HG03159 (cell line): ENCODE measurements around the gene SLC9A9.

Experiments used
- ATAC-seq: cut with Tn5 transposase; IDR thresholded peaks from one replicate; pipeline ENCODE4 v1.9.1; 2021; ENCODE audit warnings: mild to moderate bottlenecking, moderate library complexity; ENCODE audit not compliant: unreplicated experiment

The SLC9A9 gene

DNA sequence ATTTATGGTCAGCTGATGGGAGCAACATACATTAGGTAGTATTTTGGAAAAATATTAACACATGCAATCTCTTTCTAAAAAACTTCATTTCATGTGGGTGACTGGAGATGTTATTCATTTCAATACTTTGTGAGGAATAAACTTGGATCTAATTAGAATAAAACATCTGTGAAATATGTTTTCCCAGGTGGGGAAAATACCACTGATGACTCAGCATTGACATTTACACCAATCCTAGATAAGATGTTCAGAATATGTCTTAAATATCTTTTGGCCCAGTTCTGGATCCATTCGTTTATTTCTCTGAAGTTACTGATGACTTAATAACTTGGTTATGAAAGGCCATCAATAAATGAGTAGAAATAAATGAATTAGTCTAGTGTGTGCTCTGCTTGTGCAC, 481.1 kb downstream of the SLC9A9 start:
- ATAC-seq: no peak

DNA sequence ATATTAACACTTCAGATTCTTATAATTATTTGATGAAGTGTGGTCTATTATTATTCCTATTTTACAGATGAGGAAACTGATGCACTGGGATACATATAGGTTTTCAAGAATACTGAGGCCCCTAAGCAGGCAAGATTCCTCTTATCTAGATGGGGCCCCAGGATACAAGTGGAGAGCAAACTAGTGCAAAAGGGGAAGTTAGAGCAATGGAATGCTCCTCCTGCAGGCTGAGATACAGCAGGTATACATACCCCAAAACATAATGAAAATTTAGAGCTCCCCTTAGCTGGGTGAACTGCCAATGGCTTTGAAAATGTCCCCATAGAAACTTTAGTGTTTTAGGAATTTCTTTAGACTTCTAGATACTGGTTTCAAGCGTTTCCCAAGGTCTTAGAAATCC, 481.6 kb downstream of the SLC9A9 start:
- no peak for ATAC-seq

DNA sequence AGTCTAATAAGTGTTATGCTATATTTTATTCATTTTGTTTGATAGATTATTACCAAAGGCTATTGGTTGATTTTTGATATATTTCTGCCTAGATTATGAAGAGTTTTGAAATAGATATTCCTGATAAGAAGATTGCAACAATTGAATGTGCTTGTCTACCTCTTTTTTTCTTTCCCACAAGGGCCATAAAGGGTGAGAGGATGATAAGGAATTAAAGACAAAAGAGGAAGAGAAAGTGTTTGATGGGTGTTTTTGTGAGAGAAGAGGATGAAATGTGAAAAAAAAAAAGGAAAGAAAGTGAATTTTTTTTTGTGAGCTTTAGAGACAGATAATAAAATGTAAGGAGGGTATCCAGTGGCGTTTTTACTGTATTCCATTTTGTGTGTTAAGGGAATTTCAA, 484.3 kb downstream of the SLC9A9 start:
- no peak for ATAC-seq

DNA sequence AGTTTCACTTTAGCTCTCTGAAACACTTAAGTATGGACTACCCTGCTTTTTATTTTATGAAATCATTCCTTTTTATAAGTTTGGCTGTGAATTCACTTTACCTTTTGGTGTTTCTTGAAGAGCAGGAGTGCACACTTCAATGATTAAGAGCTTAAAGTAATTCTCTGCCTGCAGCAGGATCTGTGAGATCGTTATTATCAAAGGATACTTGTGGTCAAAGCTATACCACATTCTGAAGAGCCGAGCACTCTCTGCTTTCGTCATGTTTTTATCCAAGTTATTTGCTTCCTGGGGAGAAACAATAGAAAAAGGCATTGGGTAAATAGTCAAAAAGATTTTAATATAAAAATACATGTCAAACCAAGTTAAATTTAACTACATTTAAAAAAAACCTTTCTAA, 485.0 kb downstream of the SLC9A9 start:
- ATAC-seq: no peak

DNA sequence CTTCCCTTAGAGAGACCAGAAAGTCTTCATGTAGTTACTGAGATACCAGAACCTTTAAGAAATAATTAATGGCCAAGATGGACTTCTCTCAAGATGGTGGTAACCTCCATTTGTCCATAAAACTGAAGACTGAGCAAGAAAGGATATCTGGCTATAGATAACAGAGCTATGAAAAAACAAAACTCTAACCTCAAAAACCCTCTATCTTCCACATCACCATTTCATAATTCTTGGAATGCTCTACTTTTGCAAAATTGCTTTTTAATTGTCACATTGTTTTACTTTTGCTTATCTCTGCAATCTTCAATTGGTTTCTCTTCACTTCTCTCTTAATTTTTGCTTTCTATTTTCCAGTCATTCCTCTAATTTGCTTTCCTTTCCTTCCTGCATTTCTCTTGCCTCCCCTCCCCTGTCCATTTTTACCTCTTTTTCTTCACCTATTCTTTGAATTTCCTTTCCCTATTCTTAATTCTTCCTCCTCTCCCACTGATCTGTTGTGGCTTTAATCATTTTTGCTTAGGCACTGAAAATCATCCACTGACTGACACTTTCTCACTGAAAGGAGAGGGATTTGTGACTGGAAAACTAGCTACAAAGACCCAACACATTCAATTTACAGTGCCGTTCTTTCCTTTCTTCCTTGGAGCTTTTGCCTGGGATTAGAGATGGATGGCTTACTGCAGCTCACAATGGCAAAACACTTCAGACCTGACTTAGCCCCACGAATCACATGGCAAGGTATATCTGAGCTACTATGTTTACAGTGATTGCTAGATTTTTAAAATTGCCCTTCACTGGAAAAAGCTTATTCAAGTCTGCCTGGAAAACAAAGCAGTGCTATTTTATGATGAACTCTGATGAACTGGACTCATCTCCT, 485.9 kb downstream of the SLC9A9 start:
- ATAC-seq: no peak

DNA sequence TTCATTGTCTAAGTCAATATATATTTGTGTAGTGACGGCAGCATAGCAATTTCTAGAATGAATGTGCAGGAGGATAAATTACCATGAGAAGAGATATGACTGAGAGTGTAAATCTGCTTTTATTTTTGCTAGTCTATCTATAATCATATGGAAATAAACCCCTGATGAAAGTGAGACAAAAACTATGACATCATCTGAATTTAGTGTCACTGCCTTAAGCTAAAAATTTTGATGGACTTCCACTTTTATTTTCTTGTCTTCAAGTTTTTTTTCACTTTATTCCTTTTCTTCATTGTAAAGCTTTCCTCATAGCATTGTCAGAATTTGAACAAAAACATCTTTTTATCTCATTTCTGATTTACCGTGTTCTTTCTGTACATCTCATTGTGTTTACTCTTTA, 486.7 kb downstream of the SLC9A9 start:
- no peak for ATAC-seq

DNA sequence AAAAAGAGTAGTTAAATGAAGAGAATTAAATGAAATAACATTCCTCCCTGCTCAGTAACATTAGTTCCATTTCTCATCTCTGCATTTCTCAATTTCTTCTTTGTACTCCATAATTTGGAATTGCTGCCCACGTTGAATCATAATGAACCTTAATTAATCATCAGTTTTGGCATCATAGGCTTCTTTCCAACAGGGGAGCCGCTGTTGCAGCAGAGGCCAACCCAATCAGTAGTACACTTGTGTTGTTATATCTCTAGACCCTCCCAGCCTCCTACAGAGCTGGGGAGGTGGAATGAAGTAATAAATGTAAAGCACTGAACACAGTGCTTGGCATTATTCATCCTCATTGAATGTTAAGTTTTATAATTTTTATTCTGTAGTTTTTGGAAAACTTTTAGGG, 488.0 kb downstream of the SLC9A9 start:
- no peak for ATAC-seq

DNA sequence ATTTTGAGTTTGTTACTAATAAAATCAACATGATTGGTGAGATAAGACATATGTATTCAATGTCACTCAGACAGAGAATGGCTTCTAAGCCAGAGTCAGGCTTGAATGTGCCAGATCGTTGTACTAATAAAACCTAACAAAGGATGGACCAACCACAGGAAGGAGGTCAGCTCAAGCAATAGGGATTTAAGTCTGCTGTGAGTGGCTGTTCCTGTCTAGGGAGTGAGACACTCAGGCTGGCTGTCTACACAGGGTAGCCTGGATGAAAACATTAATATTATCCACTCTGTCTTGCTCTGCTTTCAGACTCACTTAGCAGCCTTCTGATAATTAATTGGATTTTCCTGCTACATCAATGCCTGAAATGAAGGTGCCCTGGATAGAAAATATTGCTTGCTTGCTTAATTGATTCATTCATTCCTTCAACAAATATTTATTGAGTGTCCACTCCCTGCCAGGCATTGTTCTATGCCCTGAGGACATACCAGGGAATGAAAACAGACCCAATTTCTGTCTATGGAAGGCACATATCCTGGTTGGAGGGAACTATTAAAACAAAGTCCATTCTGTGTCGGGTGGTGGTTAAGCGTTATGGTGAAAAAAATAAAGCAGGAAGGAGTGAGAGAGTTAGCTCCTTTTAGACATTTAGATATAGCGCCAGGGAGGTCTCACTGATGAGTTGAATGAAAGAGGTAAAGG, 489.3 kb downstream of the SLC9A9 start:
- ATAC-seq: no peak

DNA sequence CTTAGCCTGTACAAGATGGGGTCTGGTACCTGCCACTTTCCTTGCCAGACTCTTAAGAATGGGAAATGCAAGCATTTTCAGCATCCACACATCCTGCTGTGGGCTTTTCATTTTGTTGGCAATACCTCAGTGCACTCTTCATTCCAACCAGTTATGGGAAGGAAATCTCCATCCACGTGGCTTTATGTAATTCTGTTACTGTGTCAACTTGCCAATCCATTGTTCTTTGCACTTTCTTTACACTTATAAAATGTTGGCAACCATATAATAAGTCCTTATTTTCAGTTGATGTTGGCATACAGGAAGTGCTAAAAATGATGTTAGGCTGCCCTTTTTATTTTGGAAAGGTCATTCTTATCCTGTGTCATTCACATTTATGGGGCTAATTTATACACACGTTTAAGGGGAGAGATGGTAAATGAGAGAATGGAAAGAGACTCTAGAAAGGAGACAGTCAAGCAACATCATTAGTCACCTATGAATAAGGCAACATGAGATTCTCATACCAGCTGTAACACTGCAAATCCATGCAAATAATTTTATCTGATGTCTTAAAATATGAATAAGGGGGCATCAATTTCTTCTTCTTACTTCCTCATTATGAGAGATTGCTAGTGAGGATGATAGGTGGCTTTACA, 490.0 kb downstream of the SLC9A9 start:
- no peak for ATAC-seq

DNA sequence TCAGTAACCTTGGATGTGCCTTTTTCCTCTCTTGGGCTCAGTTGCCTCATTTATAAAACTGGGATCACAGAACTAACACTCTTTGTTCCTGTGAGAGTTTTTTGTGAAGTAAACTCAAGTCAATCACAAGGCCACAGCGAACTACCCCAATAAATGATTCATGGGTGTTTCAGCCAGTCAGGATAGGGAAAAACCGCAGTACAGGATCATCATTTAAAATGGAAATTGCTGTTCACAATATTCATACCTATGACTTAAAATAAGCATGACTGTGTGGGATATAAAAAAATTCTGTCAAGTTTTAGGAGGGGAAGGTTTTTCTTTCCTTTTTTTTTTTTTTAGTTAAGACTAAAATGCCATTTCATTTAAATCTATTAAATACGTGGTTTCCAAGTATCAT, 490.6 kb downstream of the SLC9A9 start:
- ATAC-seq: no peak

DNA sequence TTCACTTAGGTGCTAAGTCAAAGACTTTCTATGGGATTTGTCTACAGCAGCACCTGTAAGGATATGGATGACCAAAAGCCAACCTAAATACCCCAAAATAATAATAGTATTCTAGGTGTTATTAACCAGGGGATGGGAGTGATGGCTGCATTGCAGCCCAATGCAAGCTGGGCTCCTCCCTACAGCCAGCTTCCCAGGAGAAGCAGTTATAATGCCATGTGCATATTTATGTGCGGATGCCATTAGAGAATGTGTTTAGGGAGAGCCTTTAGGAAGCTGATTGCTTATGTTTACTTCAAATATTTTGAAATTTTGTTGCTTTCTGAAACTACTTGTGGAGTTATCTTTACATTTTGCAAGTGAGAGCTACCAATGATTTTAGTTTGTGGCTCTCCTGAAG, 491.4 kb downstream of the SLC9A9 start:
- no peak for ATAC-seq

DNA sequence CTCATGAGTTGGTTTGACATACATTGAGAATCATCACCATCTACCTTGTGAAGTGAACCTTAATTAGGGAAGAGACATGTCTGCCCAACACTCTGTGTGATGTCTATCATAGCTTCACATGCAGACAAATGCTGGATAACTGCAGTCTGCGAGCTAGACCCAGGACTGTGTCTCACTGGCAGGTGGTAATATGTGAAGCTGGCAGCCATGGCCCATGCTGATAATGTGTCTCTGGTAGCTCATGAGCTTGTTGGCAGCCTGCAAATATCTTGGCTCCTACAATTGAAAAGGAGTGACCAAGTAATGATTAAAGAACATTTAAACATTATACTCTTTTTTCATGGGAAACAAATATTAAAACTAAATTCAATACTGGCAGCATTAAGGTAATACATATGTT, 493.9 kb downstream of the SLC9A9 start:
- no peak for ATAC-seq

DNA sequence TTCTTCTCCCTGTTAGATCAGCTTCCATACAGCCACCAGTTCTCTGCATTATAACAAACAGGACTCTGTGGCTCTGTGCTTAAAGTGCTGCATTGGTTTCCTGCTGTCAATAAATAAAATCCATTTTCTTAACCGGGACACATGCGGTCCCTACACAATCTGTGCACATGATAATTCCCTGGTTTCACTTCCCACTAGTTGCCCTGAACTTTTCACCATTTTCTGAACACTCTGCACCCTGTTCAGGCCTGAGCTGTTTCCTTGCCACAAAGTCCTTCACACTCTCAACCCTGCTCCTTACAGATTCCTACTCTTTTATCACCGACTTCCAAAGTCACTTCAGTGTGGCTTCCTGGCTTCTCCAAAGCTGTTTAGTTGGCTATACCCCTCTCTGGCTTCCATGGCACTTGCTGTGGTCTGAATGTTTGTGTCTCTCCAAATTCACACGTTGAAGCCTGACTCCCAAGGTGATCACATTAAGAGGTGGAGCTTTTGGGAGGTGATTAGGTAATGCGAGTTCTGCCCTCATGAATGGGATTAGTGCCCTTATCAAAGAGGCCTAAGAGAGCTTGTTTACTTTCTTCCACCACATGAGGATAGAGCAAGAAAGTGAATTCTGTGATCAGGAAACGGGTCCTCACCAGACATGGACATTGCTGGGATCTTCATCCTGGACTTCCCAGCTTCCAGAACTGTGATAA, 495.3 kb downstream of the SLC9A9 start:
- ATAC-seq: no peak

DNA sequence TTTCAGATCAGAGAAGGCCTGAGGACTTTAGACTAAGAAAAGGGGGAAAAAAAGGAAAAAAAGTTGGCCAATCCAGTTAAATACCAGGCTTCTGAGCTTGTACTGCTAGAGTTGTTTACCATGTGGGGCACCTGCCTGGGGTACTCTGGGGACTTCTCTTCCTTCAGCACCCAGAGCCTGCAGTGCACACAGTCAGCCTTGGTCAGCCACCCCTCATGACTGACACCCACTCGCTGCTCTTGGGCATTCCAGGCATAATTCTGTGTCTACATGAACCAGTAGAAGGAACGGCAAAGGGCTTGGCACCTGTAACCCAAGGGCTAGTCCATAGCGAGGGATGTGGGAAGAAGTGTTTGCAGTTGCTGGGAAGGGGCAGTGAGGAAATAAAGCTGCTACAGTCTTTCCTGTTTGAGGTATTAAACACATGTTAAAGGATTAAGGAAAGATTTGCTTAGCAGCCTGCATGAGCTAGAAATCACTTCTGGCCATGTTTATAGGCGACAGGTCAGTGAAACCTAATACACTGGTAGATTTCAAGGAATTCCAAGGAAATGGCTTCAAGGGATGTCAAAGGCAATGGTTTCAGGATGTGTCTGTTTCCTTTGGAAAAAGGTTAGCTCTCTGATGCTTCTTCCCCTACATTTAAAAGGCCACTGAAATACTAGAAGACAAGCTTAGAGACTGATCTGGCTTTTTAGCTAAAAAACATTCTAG, 496.2 kb downstream of the SLC9A9 start:
- ATAC-seq: no peak

DNA sequence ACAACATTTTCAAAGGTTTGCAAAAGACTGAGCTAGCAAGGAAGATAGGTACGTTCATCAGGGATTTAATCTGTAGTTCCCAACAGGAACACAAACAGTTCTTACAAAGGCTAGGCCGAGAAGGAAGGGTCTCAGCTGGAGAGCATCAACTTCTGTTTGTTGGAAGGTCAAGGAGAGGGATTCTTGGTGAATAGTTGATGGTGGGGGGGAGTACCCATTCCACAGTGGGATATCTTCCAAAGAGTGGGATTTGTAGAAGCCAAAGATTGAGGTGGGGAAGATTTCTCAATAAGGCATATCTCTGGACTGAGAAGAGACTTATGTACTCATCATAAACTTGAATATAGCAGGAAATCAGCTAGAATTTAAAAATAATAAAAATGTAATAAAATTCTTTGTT, 496.9 kb downstream of the SLC9A9 start:
- no peak for ATAC-seq

DNA sequence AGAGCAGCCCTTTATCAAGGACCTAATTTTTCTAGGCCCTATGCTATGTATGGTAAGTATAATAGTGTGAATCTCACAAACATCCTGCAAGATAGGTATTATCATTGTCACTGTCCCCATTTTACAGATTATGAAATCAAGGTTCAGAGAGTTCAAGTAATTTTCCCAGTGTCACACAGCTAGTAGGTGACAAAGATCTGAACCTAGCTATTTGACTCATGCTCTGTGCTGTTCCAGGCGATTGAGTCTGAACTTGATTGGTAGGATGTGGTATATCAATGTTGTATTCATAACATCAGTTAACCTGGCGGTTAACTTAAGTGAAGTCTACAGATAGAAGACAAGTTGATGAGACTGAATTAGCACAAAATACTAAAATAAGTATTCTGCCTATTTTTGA, 498.8 kb downstream of the SLC9A9 start:
- ATAC-seq: no peak

DNA sequence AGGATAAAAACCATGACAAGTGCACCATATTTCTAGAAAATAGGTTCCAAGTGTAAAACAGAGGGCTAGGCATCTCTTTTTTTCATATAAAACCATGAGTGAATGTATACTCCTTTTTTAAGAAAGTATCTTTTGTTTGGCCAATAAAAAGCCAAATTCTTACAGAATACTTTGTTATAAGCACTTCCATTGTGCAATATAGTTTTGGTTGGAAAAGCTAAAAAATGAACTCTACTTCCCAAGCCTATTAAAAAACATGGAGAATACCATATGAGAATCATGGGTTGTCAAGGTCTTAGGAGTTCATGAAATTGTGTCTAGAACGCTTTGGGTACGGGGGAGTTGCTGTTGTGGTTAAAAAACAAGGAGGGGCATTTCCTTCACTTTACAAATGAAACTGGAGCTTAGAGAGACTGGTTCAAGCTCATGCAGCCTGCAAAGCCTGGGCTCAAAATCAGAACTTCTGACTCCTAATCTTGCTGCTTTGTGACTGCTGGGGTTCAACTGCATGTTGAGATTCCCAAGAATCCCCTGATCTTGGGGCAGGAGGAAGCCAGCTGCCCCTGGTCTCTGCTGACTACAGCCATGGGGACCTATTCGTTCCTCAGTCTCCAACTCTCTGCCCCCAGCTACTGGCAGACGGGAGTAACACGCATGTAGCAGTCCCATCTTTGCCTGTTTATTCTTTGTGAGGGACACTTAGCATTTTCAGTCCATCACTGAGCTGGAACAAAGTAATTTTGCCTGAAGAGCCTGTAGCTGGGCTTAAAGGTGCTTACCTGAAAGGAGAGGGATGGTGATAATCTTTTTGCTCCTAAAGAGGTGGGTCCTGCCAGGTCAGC, 499.6 kb downstream of the SLC9A9 start:
- ATAC-seq: no peak

DNA sequence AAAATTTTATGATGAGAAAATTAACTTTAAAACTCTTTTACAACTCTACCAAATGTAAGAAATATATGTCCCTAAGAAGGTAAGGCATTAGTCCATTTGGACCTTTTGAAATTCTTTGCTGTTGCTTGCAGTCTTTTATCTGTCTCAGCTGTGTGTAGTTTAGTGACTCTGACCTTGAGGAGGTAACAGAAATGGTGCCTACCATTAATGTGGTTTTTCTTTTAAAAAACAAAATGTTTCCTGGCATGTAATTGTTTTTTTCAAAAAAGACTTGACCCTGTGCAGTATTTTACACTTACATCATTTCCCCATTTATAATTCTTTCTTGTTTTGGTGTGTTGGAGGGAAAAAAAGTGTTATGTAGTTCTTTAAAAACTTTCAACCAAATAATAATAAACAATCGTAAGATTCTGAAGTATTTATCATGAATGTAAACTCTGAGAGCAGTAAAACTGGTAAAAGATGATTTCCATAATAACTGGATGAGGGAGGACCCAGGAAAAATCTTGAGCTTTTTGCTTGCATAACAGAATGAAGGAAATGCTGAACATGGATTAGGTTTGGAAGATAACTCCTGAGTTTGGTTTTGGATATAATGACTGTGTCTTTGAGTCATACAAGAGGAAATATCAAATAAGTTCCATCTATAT, 503.6 kb downstream of the SLC9A9 start:
- ATAC-seq: no peak

DNA sequence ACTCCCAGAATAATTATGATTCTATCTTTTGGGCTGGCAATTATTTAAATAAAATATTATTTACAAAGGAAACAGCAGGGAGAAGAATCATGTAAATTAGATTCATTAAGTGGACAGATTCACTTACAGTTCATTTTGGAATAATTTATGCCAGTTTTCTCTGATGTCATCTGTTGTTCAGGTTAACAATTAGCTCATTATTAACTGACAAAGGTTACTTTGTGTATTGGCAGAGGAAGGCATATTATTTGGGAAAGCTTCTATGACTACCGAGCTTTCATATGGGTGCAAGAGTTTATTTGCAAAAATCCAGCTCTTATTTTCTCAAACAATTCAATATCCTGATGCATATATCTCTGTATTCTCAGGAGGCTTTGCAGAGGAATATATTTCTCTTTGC, 504.3 kb downstream of the SLC9A9 start:
- no peak for ATAC-seq
